ENCODE results near the gene KCNJ9. TPM values are rescaled to one million over a fixed set of nuclear protein-coding genes. Genes with fewer than 3 reads are reported as not detected.
A peak's percentile ranks its signal among the peaks of the same experiment; 100 is the strongest.
"Not testable (repeated sequence)": the region's sequence is repeated elsewhere in the genome, so short reads cannot be mapped to it uniquely, and the experiment has no call there.

Gene KCNJ9
- total and polyA plus RNA-seq, 5 donors, result not detected

DNA sequence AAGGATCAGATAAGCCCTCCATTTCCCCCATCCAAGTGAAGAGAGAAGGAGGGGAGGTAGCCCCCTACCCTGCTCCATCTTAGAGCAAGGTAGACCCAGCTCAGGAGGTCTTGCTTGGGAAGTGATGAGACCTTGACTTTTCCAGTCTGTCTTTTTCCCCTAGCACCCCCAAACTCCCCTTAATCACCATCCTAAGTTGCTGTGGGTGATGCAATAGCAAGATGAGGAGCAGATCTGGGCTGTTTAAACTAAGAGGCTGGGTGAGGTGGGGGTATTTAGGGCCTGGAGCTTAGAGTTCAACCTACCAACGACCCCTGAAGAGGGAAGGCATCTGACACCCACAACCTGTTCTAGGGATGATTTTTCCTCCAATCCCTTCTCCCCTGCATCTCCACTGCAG, 36.0 kb downstream of the KCNJ9 start:
- Histone ChIP-seq H3K4me1 (ENCODE audit: control insufficient read depth, insufficient read depth, low read length) (peaks cover 7% of the 10 kb centered on the region), H3K4me3 (ENCODE audit: low read length) (peak overlapping the region; percentile 40), H3K27ac (ENCODE audit: low read length) (peak overlapping the region; percentile 82), H3K27me3 (ENCODE audit: control insufficient read depth, insufficient read depth) (no peaks in the 10 kb centered on the region), H3K9me3 (ENCODE audit: control insufficient read depth, low read length) (no peaks in the 10 kb centered on the region)
- DNase-seq (no peak), ATAC-seq (no peak)
- intact Hi-C loops (cut with DNase I), result no loop called here
- WGBS, result 8% methylated on average over 1 of the region's 1 CpG

DNA sequence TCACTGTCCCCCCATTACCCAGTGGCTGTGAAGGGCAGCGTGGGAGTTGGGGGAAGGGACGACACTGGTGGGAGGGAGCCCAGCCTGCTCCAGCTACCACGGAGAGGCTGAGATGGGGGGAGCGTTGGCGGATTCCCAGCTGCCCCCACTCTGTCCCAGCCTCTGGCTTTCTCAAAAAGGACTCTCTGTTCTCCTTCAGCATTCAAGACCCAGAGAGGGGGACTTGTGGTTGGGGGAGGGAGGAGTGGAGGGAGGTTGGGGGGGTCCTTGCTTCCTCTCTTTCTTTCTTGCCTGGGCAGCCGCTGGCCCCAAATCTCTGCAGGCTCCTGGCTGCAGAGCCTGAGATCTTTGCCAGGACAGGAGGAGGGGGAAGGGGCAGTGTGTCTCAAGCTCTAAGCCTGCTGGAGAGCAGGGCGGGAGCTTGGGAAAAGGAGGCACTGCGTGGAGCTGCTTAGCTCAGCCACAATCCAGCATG, 36.4 kb downstream of the KCNJ9 start:
- Histone ChIP-seq H3K27ac (ENCODE audit: low read length) (peak overlapping the region; percentile 82), H3K27me3 (ENCODE audit: control insufficient read depth, insufficient read depth) (no peaks in the 10 kb centered on the region), H3K9me3 (ENCODE audit: control insufficient read depth, low read length) (no peaks in the 10 kb centered on the region), H3K4me1 (ENCODE audit: control insufficient read depth, insufficient read depth, low read length) (peaks cover 5% of the 10 kb centered on the region), H3K4me3 (ENCODE audit: low read length) (peak overlapping the region; percentile 40)
- ATAC-seq (peak; percentile 49 to 73), DNase-seq (peak in 2 of 3 donors; percentile 82)
- WGBS, result 22% methylated on average over 8 of the region's 8 CpGs
- intact Hi-C loops (cut with DNase I), result no loop called here

GRCh38 chr1:160118928-160119327, 37.6 kb downstream of the KCNJ9 start:
- DNase-seq (no peak), ATAC-seq (no peak)
- Histone ChIP-seq H3K27ac (ENCODE audit: low read length) (no peak overlapping the region), H3K9me3 (ENCODE audit: control insufficient read depth, low read length) (no peaks in the 10 kb centered on the region), H3K27me3 (ENCODE audit: control insufficient read depth, insufficient read depth) (no peaks in the 10 kb centered on the region), H3K4me3 (ENCODE audit: low read length) (no peak overlapping the region), H3K4me1 (ENCODE audit: control insufficient read depth, insufficient read depth, low read length) (peaks cover 5% of the 10 kb centered on the region)
- intact Hi-C loops (cut with DNase I), result no loop called here
- WGBS, result 89% methylated on average over 3 of the region's 3 CpGs

DNA sequence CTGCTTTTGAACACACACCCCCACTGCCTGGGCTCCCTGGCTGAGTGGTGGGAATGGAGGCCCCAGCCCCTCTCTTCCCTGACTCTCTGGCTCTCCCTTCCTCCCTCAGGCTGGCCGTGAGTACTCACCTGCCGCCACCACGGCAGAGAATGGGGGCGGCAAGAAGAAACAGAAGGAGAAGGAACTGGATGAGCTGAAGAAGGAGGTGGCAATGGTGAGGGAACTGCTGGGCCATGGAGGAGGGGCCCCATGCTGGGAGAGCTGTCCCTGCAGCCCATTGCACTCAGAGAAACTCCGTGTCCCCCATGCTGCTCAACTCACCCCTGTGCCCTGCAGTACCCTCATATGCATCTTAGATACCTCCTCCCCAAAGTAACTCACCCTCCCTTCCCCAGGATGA, 39.5 kb downstream of the KCNJ9 start:
- ATAC-seq (no peak), DNase-seq (peak in 1 of 3 donors; percentile 14)
- Histone ChIP-seq H3K4me3 (ENCODE audit: low read length) (no peak overlapping the region), H3K27me3 (ENCODE audit: control insufficient read depth, insufficient read depth) (no peaks in the 10 kb centered on the region), H3K27ac (ENCODE audit: low read length) (no peak overlapping the region), H3K4me1 (ENCODE audit: control insufficient read depth, insufficient read depth, low read length) (peaks cover 6% of the 10 kb centered on the region), H3K9me3 (ENCODE audit: control insufficient read depth, low read length) (no peaks in the 10 kb centered on the region)
- intact Hi-C loops (cut with DNase I), result no loop called here
- 87% methylated on average over 5 of the region's 5 CpGs for WGBS

DNA sequence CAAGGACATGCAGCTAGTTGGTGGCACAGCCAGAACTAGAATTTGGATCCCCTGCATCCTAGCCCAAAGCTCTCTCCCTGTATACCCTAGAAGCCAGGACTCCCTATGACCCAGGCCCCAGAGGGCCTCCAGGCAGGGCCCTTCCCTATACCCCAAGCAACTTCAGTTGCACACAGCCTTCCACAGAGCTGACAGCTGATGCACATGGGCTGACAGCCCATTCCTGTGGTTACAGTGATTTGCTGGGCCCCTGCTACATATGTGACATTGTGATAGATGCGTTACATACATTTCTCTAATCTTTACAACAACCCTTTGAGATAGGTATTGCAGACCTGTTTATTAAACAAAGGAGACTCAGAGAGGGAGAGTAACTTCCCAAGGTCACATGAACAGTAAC, 40.0 kb downstream of the KCNJ9 start:
- Histone ChIP-seq H3K27ac (ENCODE audit: low read length) (no peak overlapping the region), H3K4me1 (ENCODE audit: control insufficient read depth, insufficient read depth, low read length) (peaks cover 6% of the 10 kb centered on the region), H3K27me3 (ENCODE audit: control insufficient read depth, insufficient read depth) (no peaks in the 10 kb centered on the region), H3K4me3 (ENCODE audit: low read length) (no peak overlapping the region), H3K9me3 (ENCODE audit: control insufficient read depth, low read length) (no peaks in the 10 kb centered on the region)
- intact Hi-C loops (cut with DNase I), result no loop called here
- no peak for ATAC-seq
- WGBS, result 80% methylated on average over 1 of the region's 1 CpG
- DNase-seq, result peak in 1 of 3 donors; percentile 20

DNA sequence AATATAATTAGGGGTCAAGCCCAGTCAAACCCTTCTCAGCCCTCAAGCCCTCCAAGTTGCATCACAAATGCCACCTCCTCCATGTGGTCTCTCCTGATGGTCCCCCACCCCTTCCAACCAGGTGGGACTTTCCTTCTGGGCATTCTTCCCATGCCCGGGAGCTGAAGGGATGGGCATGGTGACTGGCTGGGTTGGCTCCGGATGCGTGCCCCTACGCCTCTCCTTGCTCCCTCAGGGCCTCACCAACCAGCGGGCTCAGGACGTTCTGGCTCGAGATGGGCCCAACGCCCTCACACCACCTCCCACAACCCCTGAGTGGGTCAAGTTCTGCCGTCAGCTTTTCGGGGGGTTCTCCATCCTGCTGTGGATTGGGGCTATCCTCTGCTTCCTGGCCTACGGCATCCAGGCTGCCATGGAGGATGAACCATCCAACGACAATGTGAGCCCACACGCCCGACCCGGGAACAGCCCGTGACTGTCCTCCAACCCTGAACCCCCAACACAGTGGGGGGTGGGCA, 41.7 kb downstream of the KCNJ9 start:
- no peak for ATAC-seq
- Histone ChIP-seq H3K27me3 (ENCODE audit: control insufficient read depth, insufficient read depth) (no peaks in the 10 kb centered on the region), H3K4me3 (ENCODE audit: low read length) (no peak overlapping the region), H3K4me1 (ENCODE audit: control insufficient read depth, insufficient read depth, low read length) (peaks cover 10% of the 10 kb centered on the region), H3K27ac (ENCODE audit: low read length) (no peak overlapping the region), H3K9me3 (ENCODE audit: control insufficient read depth, low read length) (no peaks in the 10 kb centered on the region)
- intact Hi-C loops (cut with DNase I), result no loop called here
- peak in 1 of 3 donors; percentile 46 for DNase-seq
- 82% methylated on average over 16 of the region's 16 CpGs for WGBS

GRCh38 chr1:160123726-160124125, 42.4 kb downstream of the KCNJ9 start:
- no peak for DNase-seq
- peak overlapping the region; percentile 58 for H3K27ac ChIP-seq (ENCODE audit: low read length)

DNA sequence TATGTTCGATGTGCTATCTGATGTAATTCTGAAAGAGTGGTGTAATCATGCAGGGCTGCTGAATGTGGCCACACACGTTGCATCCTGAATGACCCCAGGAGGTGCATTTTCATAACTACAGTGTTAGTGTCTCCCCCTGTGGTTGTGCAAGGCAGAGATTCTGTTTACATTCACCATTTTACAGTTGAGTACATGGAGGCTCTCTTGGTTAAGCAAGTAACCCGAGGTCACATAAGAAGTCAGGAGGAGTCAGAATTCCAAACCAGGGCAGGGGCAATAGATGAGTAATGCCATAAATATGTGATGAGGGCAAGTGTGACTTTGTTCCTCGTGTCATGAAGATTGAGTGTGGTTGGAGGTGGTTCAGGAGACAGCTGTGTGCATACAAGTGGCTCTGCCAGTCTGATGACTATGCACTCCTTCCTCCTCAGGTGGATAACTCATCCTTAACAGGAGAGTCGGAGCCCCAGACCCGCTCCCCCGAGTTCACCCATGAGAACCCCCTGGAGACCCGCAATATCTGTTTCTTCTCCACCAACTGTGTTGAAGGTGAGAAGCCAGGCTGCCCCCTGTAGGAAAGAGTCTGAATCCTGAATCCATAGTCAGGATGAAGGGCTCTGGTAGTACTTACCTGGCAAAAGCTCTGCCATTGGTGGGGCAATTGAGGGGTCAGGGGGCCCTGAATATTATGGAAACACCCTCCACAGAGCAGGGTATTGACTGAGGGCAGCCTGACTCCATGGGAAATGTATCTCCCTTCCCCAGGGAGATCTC, 43.6 kb downstream of the KCNJ9 start:
- peak in 1 of 3 donors; percentile 14 for DNase-seq
- ATAC-seq, result peak; percentile 17 to 20
- H3K4me3 ChIP-seq (ENCODE audit: low read length), result no peak overlapping the region
- intact Hi-C loops (cut with DNase I), result no loop called here
- H3K27ac ChIP-seq (ENCODE audit: low read length), result peak overlapping the region; percentile 47
- no peaks in the 10 kb centered on the region for H3K9me3 ChIP-seq (ENCODE audit: control insufficient read depth, low read length)
- H3K4me1 ChIP-seq (ENCODE audit: control insufficient read depth, insufficient read depth, low read length), result peaks cover 12% of the 10 kb centered on the region
- 70% methylated on average over 8 of the region's 8 CpGs for WGBS
- H3K27me3 ChIP-seq (ENCODE audit: control insufficient read depth, insufficient read depth), result no peaks in the 10 kb centered on the region

More at GRCh38 chr1:160123726-160124125, 42.4 kb downstream of the KCNJ9 start:
- Histone ChIP-seq H3K27me3 (ENCODE audit: control insufficient read depth, insufficient read depth) (no peaks in the 10 kb centered on the region), H3K4me3 (ENCODE audit: low read length) (no peak overlapping the region), H3K9me3 (ENCODE audit: control insufficient read depth, low read length) (no peaks in the 10 kb centered on the region), H3K4me1 (ENCODE audit: control insufficient read depth, insufficient read depth, low read length) (peaks cover 9% of the 10 kb centered on the region)
- intact Hi-C loops (cut with DNase I), result no loop called here
- no peak for ATAC-seq

GRCh38 chr1:160125746-160126145, 44.4 kb downstream of the KCNJ9 start:
- 78% methylated on average over 1 of the region's 1 CpG for WGBS
- Histone ChIP-seq H3K4me3 (ENCODE audit: low read length) (no peak overlapping the region), H3K27me3 (ENCODE audit: control insufficient read depth, insufficient read depth) (no peaks in the 10 kb centered on the region), H3K27ac (ENCODE audit: low read length) (peak overlapping the region; percentile 47), H3K9me3 (ENCODE audit: control insufficient read depth, low read length) (no peaks in the 10 kb centered on the region), H3K4me1 (ENCODE audit: control insufficient read depth, insufficient read depth, low read length) (peaks cover 12% of the 10 kb centered on the region)
- intact Hi-C loops (cut with DNase I), result no loop called here
- ATAC-seq (no peak), DNase-seq (peak in 1 of 3 donors; percentile 7)

GRCh38 chr1:160126342-160126741, 45.0 kb downstream of the KCNJ9 start:
- DNase-seq; H3K9me3 ChIP-seq (ENCODE audit: control insufficient read depth, low read length); H3K4me3 ChIP-seq (ENCODE audit: low read length); H3K27me3 ChIP-seq (ENCODE audit: control insufficient read depth, insufficient read depth); ATAC-seq; H3K27ac ChIP-seq (ENCODE audit: low read length); intact Hi-C loops (cut with DNase I): not testable (repeated sequence)
- H3K4me1 ChIP-seq (ENCODE audit: control insufficient read depth, insufficient read depth, low read length), result peaks cover 14% of the 10 kb centered on the region
- WGBS, result 84% methylated on average over 4 of the region's 4 CpGs

DNA sequence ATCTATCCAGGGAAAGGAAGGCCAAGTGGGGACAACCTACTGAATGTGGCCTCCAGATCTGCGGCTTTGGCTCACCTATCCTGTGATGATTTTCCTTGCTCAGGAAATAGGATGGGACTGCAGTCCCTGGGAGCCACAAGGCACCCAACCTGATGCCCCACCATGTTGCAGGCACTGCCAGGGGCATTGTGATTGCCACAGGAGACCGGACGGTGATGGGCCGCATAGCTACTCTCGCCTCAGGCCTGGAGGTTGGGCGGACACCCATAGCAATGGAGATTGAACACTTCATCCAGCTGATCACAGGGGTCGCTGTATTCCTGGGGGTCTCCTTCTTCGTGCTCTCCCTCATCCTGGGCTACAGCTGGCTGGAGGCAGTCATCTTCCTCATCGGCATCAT, 46.0 kb downstream of the KCNJ9 start:
- no peak for ATAC-seq
- intact Hi-C loops (cut with DNase I), result no loop called here
- WGBS, result 95% methylated on average over 9 of the region's 9 CpGs

More for the DNA sequence above, 46.0 kb downstream of the KCNJ9 start:
- peaks cover 16% of the 10 kb centered on the region for H3K4me1 ChIP-seq (ENCODE audit: control insufficient read depth, insufficient read depth, low read length)
- H3K9me3 ChIP-seq (ENCODE audit: control insufficient read depth, low read length), result no peaks in the 10 kb centered on the region
- H3K27ac ChIP-seq (ENCODE audit: low read length), result peak overlapping the region; percentile 46
- no peaks in the 10 kb centered on the region for H3K27me3 ChIP-seq (ENCODE audit: control insufficient read depth, insufficient read depth)
- no peak overlapping the region for H3K4me3 ChIP-seq (ENCODE audit: low read length)
- DNase-seq, result peak in 1 of 3 donors; percentile 26
